GM12892 (cell line): ENCODE results near the gene TMEM131.

Experiments
- POLR2AphosphoS5 ChIP-seq: IDR thresholded peaks from 2 replicates; pipeline ENCODE4 v1.6.1; 2011; ENCODE audit warnings: low read depth, low read length, control low read depth
- TAF1 ChIP-seq: IDR thresholded peaks from 2 replicates; pipeline ENCODE4 v1.6.1; 2011; ENCODE audit warnings: low read depth, mild to moderate bottlenecking, control low read depth, low read length, borderline replicate concordance

DNA sequence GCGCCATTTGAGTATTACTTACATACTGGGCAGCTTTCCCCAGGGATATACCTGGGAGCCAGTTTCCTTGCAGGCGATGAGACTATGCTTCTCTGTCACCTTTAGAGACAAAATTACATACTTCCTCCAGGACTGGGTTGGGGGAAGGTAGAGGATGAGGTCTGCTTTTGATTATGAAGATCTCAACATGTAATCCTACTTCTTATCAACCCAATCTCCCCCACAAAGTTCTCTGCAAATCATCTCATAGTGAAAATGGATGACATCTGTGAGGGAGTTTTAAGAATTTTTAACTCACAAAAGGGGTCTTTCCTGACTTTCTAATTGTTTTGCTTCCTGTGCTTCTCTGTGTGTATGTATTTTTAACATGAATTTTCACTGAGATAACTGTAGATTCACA, 81.9 kb downstream of the TMEM131 start:
- TF ChIP-seq TAF1 (no peak), POLR2AphosphoS5 (no peak)
